H9 (cell line): ENCODE data around the gene HIPK2. TPM values are rescaled to one million over a fixed set of nuclear protein-coding genes. Genes with fewer than 3 reads are reported as not detected.

Experiments
- DNase-seq: peaks from one replicate; pipeline ENCODE4 v3.0.0-alpha.2; 2017
- H2AFZ ChIP-seq: one replicate; pipeline ENCODE4 v1.6.1; 2013; ENCODE audit warnings: mild to moderate bottlenecking, low read length, control low read depth, moderate library complexity
- H2AK5ac ChIP-seq: 2 replicates; pipeline ENCODE4 v1.6.1; 2013; ENCODE audit warnings: low read length, control low read depth, mixed read lengths; ENCODE audit not compliant: insufficient read length
- H2BK120ac ChIP-seq: one replicate; pipeline ENCODE4 v1.6.1; 2013; ENCODE audit warnings: low read depth, mild to moderate bottlenecking, low read length, control low read depth, inconsistent platforms; ENCODE audit not compliant: poor library complexity, severe bottlenecking
- H2BK12ac ChIP-seq: 2 replicates; pipeline ENCODE4 v1.6.1; 2013; ENCODE audit warnings: low read length, control low read depth, mixed read lengths, low read depth; ENCODE audit not compliant: insufficient read length
- H2BK15ac ChIP-seq: 2 replicates; pipeline ENCODE4 v1.6.1; 2013; ENCODE audit warnings: low read depth, low read length, control low read depth
- H2BK20ac ChIP-seq: one replicate; pipeline ENCODE4 v1.6.1; 2013; ENCODE audit warnings: low read depth, mild to moderate bottlenecking, low read length, control low read depth, inconsistent platforms; ENCODE audit not compliant: poor library complexity, severe bottlenecking
- H2BK5ac ChIP-seq: 2 replicates; pipeline ENCODE4 v1.6.1; 2013; ENCODE audit warnings: low read length, control low read depth, mixed read lengths; ENCODE audit not compliant: insufficient read length
- H3K14ac ChIP-seq: 2 replicates; pipeline ENCODE4 v1.6.1; 2013; ENCODE audit warnings: low read length, control low read depth; ENCODE audit not compliant: insufficient read depth
- H3K18ac ChIP-seq: 2 replicates; pipeline ENCODE4 v1.6.1; 2013; ENCODE audit warnings: low read depth, mild to moderate bottlenecking, mixed read lengths, low read length, control low read depth; ENCODE audit not compliant: insufficient read length
- H3K23ac ChIP-seq: 2 replicates; pipeline ENCODE4 v1.6.1; 2013; ENCODE audit warnings: low read length, control low read depth, mixed read lengths, low read depth; ENCODE audit not compliant: insufficient read length
- H3K23me2 ChIP-seq: 2 replicates; pipeline ENCODE4 v1.6.1; 2013; ENCODE audit warnings: low read depth, mild to moderate bottlenecking, mixed read lengths, low read length, control low read depth; ENCODE audit not compliant: insufficient read length, poor library complexity, severe bottlenecking
- H3K27ac ChIP-seq: 2 replicates; pipeline ENCODE4 v1.5.1; 2013; ENCODE audit warnings: low read length, control low read depth, mixed read lengths, low read depth; ENCODE audit not compliant: insufficient read length
- H3K27me3 ChIP-seq: 2 replicates; pipeline ENCODE4 v1.6.1; 2013; ENCODE audit warnings: low read length, control low read depth, inconsistent platforms; ENCODE audit not compliant: insufficient read depth
- H3K4ac ChIP-seq: 2 replicates; pipeline ENCODE4 v1.6.1; 2013; ENCODE audit warnings: low read depth, mild to moderate bottlenecking, control low read depth, inconsistent platforms, low read length, moderate library complexity
- H3K4me1 ChIP-seq: 2 replicates; pipeline ENCODE4 v1.6.1; 2013; ENCODE audit warnings: low read length, control low read depth, inconsistent platforms; ENCODE audit not compliant: insufficient read depth
- H3K4me2 ChIP-seq: 2 replicates; pipeline ENCODE4 v1.6.1; 2013; ENCODE audit warnings: low read length, control low read depth, mixed read lengths; ENCODE audit not compliant: insufficient read length, insufficient read depth
- H3K56ac ChIP-seq: 2 replicates; pipeline ENCODE4 v1.6.1; 2013; ENCODE audit warnings: low read depth, mild to moderate bottlenecking, mixed read lengths, low read length, control low read depth; ENCODE audit not compliant: insufficient read length
- H3K79me1 ChIP-seq: 2 replicates; pipeline ENCODE4 v1.6.1; 2013; ENCODE audit warnings: low read depth, mild to moderate bottlenecking, moderate library complexity, low read length, control low read depth, inconsistent platforms; ENCODE audit not compliant: insufficient read depth, poor library complexity, severe bottlenecking
- H3K79me2 ChIP-seq: 2 replicates; pipeline ENCODE4 v1.6.1; 2013; ENCODE audit warnings: low read length, control low read depth, inconsistent platforms; ENCODE audit not compliant: insufficient read depth
- H3K9ac ChIP-seq: 2 replicates; pipeline ENCODE4 v1.6.1; 2013; ENCODE audit warnings: low read length, control low read depth, mixed read lengths; ENCODE audit not compliant: insufficient read length; ENCODE audit errors: extremely low read depth
- H3K9me3 ChIP-seq: one replicate; pipeline ENCODE4 v1.6.1; 2013; ENCODE audit warnings: low read depth, low read length, inconsistent platforms; ENCODE audit not compliant: control insufficient read depth
- H3T11ph ChIP-seq: one replicate; pipeline ENCODE4 v1.6.1; 2013; ENCODE audit warnings: mild to moderate bottlenecking, low read length, control low read depth, inconsistent platforms
- H4K20me1 ChIP-seq: one replicate; pipeline ENCODE4 v1.6.1; 2013; ENCODE audit not compliant: control insufficient read depth, insufficient read length, insufficient read depth
- H4K5ac ChIP-seq: 2 replicates; pipeline ENCODE4 v1.6.1; 2013; ENCODE audit warnings: low read depth, mild to moderate bottlenecking, mixed read lengths, low read length, control low read depth; ENCODE audit not compliant: insufficient read length
- H4K8ac ChIP-seq: replicated peaks from 2 replicates; pipeline ENCODE4 v1.6.1; 2013; ENCODE audit warnings: low read length, control low read depth, mixed read lengths, low read depth; ENCODE audit not compliant: insufficient read length
- H4K91ac ChIP-seq: 2 replicates; pipeline ENCODE4 v1.6.1; 2013; ENCODE audit warnings: low read depth, mild to moderate bottlenecking, moderate library complexity, mixed read lengths, low read length, control low read depth; ENCODE audit not compliant: insufficient read length
- H3K27ac Mint-ChIP-seq, 3 experiments: 2 replicates in 2 of 3; 3 replicates in 1 of 3; pipeline ENCODE4 v1.8.0; 2020 to 2021; ENCODE audit warnings: mixed read lengths in 3 of 3, mild to moderate bottlenecking in 1 of 3, moderate library complexity in 1 of 3
- H3K27me3 Mint-ChIP-seq: 2 replicates; pipeline ENCODE4 v1.8.0; 2021; ENCODE audit warnings: low read depth, mild to moderate bottlenecking, moderate library complexity, mixed read lengths
- H3K36me3 Mint-ChIP-seq, 3 experiments: 2 replicates in 2 of 3; 3 replicates in 1 of 3; pipeline ENCODE4 v1.8.0; 2020 to 2021; ENCODE audit warnings: low read depth in 3 of 3, mixed read lengths in 3 of 3; ENCODE audit not compliant: insufficient read depth in 1 of 3
- H3K4me1 Mint-ChIP-seq, 2 experiments: 2 replicates each; pipeline ENCODE4 v1.8.0; 2020; ENCODE audit warnings: mixed read lengths in 2 of 2
- H3K4me3 Mint-ChIP-seq, 2 experiments: 2 replicates in 1 of 2; 3 replicates in 1 of 2; pipeline ENCODE4 v1.8.0; 2020 to 2021; ENCODE audit warnings: mild to moderate bottlenecking in 2 of 2, mixed read lengths in 2 of 2, moderate library complexity in 1 of 2
- H3K9me3 Mint-ChIP-seq, 2 experiments: 2 replicates in 1 of 2; 3 replicates in 1 of 2; pipeline ENCODE4 v1.8.0; 2020; ENCODE audit warnings: mild to moderate bottlenecking in 2 of 2, mixed read lengths in 2 of 2, moderate library complexity in 1 of 2
- WGBS: extraction: QIAGEN DNeasy Blood & Tissue Kit; methylation state at CpG from one replicate; pipeline ENCODE4 v1.1.7; 2013; ENCODE audit warnings: missing lambda C conversion rate, low lambda C conversion rate, mixed read lengths; ENCODE audit not compliant: insufficient read length; ENCODE audit errors: extremely low coverage; 5-methylcytosine and 5-hydroxymethylcytosine counted together
- total RNA-seq: library from RNA; stranded (reverse); gene quantifications from 2 replicates; pipeline ENCODE4 v1.2.1, GENCODE V29; 2021
- TF ChIP-seq, protein P1 (sequence below): fragments of 200-600 bp; sonication (generic); conservative IDR thresholded peaks from 3 replicates; pipeline ENCODE4 v1.8.0; 2021; ENCODE audit warnings: antibody characterized with exemption, mild to moderate bottlenecking

HIPK2 gene
- total RNA-seq, 1 experiment from 2014 or later, result 21.9 TPM

DNA sequence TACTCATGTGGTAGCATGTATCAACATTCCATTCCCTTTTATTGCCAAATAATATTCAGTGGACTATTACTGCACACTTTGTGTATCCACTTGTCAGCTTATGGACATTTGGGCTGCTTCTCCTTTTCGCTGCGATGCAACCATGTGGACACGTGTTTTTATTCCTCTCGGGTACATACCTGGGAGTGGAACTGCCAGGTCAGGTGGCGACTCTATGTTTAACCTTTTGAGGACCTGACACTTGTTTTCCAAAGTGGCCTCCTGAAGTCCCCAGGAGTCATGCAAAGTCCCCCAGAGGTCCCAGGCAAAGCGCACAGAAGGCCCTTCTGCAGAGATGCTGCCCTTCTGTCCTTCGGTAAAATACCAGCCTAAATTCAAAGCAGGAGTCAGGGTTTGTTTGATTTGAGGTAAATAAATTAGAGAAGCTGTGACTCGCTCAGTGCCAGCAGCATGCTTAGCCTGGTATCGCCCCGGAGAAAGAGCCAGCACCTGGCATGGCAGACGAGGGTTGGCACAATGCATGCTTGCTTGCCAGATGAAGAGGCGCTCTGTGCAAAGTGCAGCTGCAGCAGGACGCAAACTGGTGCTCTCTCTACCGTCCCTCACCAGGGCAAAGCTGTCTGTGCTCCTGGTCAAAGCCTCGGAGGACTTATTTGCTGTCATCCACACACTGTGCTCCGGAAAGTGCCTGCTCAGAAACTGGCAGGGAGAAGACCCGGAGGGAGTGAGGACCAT lies 37.8 kb downstream of the HIPK2 start:
- Histone ChIP-seq H2BK15ac (no peak overlapping the region), H3K9me3 (no peaks in the 10 kb centered on the region), H3K4me1 (no peaks in the 10 kb centered on the region), H3K27me3 (no peaks in the 10 kb centered on the region; the same call in 1 of the 2 replicates), H4K91ac (no peak overlapping the region), H2BK20ac (no peak overlapping the region), H3K27ac (no peak overlapping the region), H4K20me1 (no peaks in the 10 kb centered on the region), H2BK5ac (no peak overlapping the region), H2BK120ac (no peak overlapping the region), H3K14ac (no peak overlapping the region), H3K56ac (no peak overlapping the region), H4K8ac (no peak overlapping the region), H4K5ac (no peak overlapping the region), H3K23ac (no peak overlapping the region), H3K9ac (no peak overlapping the region), H3K4ac (no peak overlapping the region), H3K18ac (no peak overlapping the region), H2AFZ (no peak overlapping the region), H2AK5ac (no peak overlapping the region), H3T11ph (no peak overlapping the region), H3K4me2 (no peak overlapping the region), H3K79me1 (no peaks in the 10 kb centered on the region), H3K23me2 (no peaks in the 10 kb centered on the region), H3K79me2 (no peaks in the 10 kb centered on the region; the same call in 1 of the 2 replicates), H2BK12ac (no peak overlapping the region)
- Mint-ChIP-seq H3K36me3 (no peaks in the 10 kb centered on the region), H3K27ac (no peak overlapping the region), H3K9me3 (no peaks in the 10 kb centered on the region), H3K27me3 (no peaks in the 10 kb centered on the region), H3K4me3 (no peak overlapping the region), H3K4me1 (peaks cover 14 to 18% of the 10 kb centered on the region in 2 experiments)
- no CpG with 5 or more reads among the region's 17 CpGs for WGBS
- DNase-seq, result no peak
- TF ChIP-seq, protein P1, sequence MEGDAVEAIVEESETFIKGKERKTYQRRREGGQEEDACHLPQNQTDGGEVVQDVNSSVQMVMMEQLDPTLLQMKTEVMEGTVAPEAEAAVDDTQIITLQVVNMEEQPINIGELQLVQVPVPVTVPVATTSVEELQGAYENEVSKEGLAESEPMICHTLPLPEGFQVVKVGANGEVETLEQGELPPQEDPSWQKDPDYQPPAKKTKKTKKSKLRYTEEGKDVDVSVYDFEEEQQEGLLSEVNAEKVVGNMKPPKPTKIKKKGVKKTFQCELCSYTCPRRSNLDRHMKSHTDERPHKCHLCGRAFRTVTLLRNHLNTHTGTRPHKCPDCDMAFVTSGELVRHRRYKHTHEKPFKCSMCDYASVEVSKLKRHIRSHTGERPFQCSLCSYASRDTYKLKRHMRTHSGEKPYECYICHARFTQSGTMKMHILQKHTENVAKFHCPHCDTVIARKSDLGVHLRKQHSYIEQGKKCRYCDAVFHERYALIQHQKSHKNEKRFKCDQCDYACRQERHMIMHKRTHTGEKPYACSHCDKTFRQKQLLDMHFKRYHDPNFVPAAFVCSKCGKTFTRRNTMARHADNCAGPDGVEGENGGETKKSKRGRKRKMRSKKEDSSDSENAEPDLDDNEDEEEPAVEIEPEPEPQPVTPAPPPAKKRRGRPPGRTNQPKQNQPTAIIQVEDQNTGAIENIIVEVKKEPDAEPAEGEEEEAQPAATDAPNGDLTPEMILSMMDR, result no peak
